Neuronal stem cell (in vitro differentiated cells): ENCODE results near the gene PRODH2.

Experiments
- DNase-seq: peaks from one replicate; pipeline ENCODE4 v3.0.0-alpha.2; 2013; ENCODE audit warnings: low spot score
- H2AFZ ChIP-seq: one replicate; pipeline ENCODE4 v1.6.1; 2013; ENCODE audit warnings: mild to moderate bottlenecking, low read length, inconsistent platforms
- H2AK5ac ChIP-seq: 2 replicates; pipeline ENCODE4 v1.6.1; 2013; ENCODE audit warnings: low read depth, mild to moderate bottlenecking, inconsistent platforms, low read length, moderate library complexity, mixed read lengths
- H2BK120ac ChIP-seq: 2 replicates; pipeline ENCODE4 v1.6.1; 2013; ENCODE audit warnings: low read depth, mild to moderate bottlenecking, inconsistent platforms, low read length, moderate library complexity, mixed read lengths
- H2BK12ac ChIP-seq: one replicate; pipeline ENCODE4 v1.6.1; 2013; ENCODE audit warnings: low read length, inconsistent platforms
- H2BK15ac ChIP-seq: 2 replicates; pipeline ENCODE4 v1.6.1; 2013; ENCODE audit warnings: mild to moderate bottlenecking, low read length, inconsistent platforms, mixed read lengths
- H2BK5ac ChIP-seq: one replicate; pipeline ENCODE4 v1.6.1; 2013; ENCODE audit warnings: inconsistent platforms, mild to moderate bottlenecking, low read length, moderate library complexity
- H3K14ac ChIP-seq: one replicate; pipeline ENCODE4 v1.6.1; 2013; ENCODE audit warnings: low read length, inconsistent platforms
- H3K18ac ChIP-seq: 2 replicates; pipeline ENCODE4 v1.6.1; 2013; ENCODE audit warnings: low read length, inconsistent platforms
- H3K23ac ChIP-seq: 2 replicates; pipeline ENCODE4 v1.6.1; 2013; ENCODE audit warnings: low read depth, mild to moderate bottlenecking, mixed read lengths, low read length, inconsistent platforms; ENCODE audit not compliant: poor library complexity
- H3K27ac ChIP-seq: replicated peaks from 3 replicates; pipeline ENCODE4 v1.5.1; 2013; ENCODE audit warnings: low read length, inconsistent platforms
- H3K27me3 ChIP-seq, 3 experiments: 2 replicates each; pipeline ENCODE4 v1.6.1; 2013; ENCODE audit warnings: low read length in 3 of 3, mild to moderate bottlenecking in 2 of 3, inconsistent platforms in 1 of 3, low read depth in 1 of 3, mixed read lengths in 1 of 3, moderate library complexity in 1 of 3; ENCODE audit not compliant: control insufficient read depth in 3 of 3, insufficient read depth in 3 of 3
- H3K36me3 ChIP-seq, 2 donors: replicated peaks in 1 of 2; 2 replicates each; pipeline ENCODE4 v1.6.1; 2013; ENCODE audit warnings: low read length in 2 of 2; ENCODE audit not compliant: control insufficient read depth in 2 of 2, insufficient read depth in 2 of 2
- H3K4ac ChIP-seq: 2 replicates; pipeline ENCODE4 v1.6.1; 2013; ENCODE audit warnings: inconsistent platforms, mild to moderate bottlenecking, low read length, moderate library complexity
- H3K4me1 ChIP-seq, 2 donors: 1 replicate in 1 of 2; 2 replicates in 1 of 2; pipeline ENCODE4 v1.6.1; 2013; ENCODE audit warnings: low read length in 2 of 2, low read depth in 1 of 2; ENCODE audit not compliant: control insufficient read depth in 2 of 2, insufficient read depth in 1 of 2
- H3K4me2 ChIP-seq: one replicate; pipeline ENCODE4 v1.6.1; 2013; ENCODE audit warnings: mild to moderate bottlenecking, low read length, inconsistent platforms; ENCODE audit not compliant: insufficient read depth, poor library complexity, severe bottlenecking
- H3K4me3 ChIP-seq, 2 donors: 2 replicates each; pipeline ENCODE4 v1.5.1; 2013; ENCODE audit warnings: low read length in 2 of 2, mild to moderate bottlenecking in 2 of 2, inconsistent platforms in 1 of 2, moderate library complexity in 1 of 2
- H3K79me1 ChIP-seq: one replicate; pipeline ENCODE4 v1.6.1; 2013; ENCODE audit warnings: low read depth, mild to moderate bottlenecking, inconsistent platforms, low read length, moderate library complexity
- H3K9ac ChIP-seq: one replicate; pipeline ENCODE4 v1.6.1; 2013; ENCODE audit warnings: mild to moderate bottlenecking, low read depth, low read length, inconsistent platforms; ENCODE audit not compliant: poor library complexity
- H3K9me3 ChIP-seq, 2 donors: replicated peaks in 1 of 2; 2 replicates each; pipeline versions ENCODE3 to v1.6.1; 2013; ENCODE audit warnings: low read length in 2 of 2, mild to moderate bottlenecking in 2 of 2, inconsistent platforms in 1 of 2, low read depth in 1 of 2, mixed read lengths in 1 of 2, moderate library complexity in 1 of 2; ENCODE audit not compliant: control insufficient read depth in 2 of 2, insufficient read depth in 1 of 2
- H4K8ac ChIP-seq: one replicate; pipeline ENCODE4 v1.6.1; 2013; ENCODE audit warnings: low read depth, mild to moderate bottlenecking, inconsistent platforms, low read length, moderate library complexity
- H4K91ac ChIP-seq: one replicate; pipeline ENCODE4 v1.6.1; 2013; ENCODE audit warnings: low read length, low read depth, mild to moderate bottlenecking, inconsistent platforms; ENCODE audit not compliant: poor library complexity
- WGBS, 2 donors: extraction: QIAGEN DNeasy Blood & Tissue Kit; methylation state at CpG; one replicate each; pipeline ENCODE4 v1.1.7; 2013; ENCODE audit warnings: missing lambda C conversion rate in 2 of 2, mixed read lengths in 1 of 2; ENCODE audit not compliant: insufficient read length in 2 of 2, insufficient replicate concordance in 1 of 2; ENCODE audit errors: extremely low coverage in 2 of 2; 5-methylcytosine and 5-hydroxymethylcytosine counted together

Gene PRODH2

DNA sequence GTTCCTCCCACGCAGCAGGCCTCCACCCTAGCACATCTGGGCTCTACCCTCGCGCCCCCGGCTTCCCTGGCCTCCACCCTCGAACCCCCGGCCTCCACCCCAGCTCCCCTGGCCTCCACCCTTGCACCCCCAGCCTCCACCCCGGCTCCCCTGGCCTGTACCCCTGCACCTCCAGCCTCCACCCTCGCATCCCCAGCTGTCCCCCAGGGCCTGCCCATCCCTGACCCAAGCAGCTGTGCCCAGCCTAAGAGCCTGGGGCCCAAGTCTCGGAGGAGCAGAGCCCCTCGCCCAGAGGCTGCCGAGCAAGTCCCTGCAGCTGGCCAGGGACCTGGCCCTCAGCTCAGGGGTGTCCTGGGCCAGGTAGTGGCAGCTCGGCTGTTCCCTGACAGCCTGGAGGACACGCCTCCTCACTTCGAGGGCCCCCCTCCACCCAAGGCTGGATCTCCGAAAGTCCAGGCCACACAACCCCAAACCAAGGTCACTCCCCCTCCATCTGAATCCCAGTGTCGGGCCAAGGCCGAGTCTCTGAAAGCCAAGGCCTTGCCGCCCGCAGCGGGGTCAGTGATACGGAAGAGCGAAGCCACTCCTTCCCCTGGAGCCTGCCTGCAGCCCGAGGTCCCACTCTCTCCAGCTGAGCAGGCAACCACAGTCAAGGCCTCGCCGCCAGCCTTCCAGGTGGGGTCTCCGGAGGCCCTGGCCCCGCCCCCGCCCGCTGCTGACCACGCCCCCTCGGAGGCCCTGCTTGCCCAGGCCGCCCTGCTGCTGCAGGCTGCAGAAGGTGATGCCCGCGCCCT, 45.2 kb downstream of the PRODH2 start:
- Histone ChIP-seq H3K23ac (peak overlapping the region; percentile 43), H2AFZ (no peak overlapping the region), H2BK5ac (no peak overlapping the region), H2BK15ac (no peak overlapping the region), H3K14ac (peak overlapping the region; percentile 38), H3K9ac (peak overlapping the region; percentile 81), H3K4me2 (peak overlapping the region; percentile 11), H2AK5ac (no peak overlapping the region), H3K36me3 (peaks cover 21 to 55% of the 10 kb centered on the region in 2 donors), H2BK12ac (no peak overlapping the region), H3K4me1 (peaks cover 0 to 5% of the 10 kb centered on the region in 2 donors), H3K9me3 (no peaks in the 10 kb centered on the region), H3K27ac (no peak overlapping the region), H4K8ac (no peak overlapping the region), H3K18ac (no peak overlapping the region), H2BK120ac (no peak overlapping the region), H3K4me3 (no peak overlapping the region), H3K27me3 (no peaks in the 10 kb centered on the region), H3K79me1 (peaks cover 3% of the 10 kb centered on the region), H3K4ac (peak overlapping the region; percentile 66), H4K91ac (no peak overlapping the region)
- DNase-seq, result no peak
- no CpG with 5 or more reads among the region's 34 CpGs for WGBS, 2 donors

GRCh38 chr19:35766571-35767104, 46.0 kb downstream of the PRODH2 start:
- no peak overlapping the region for H2BK12ac ChIP-seq
- no peak overlapping the region for H2AK5ac ChIP-seq
- no peak overlapping the region for H2BK15ac ChIP-seq
- H2BK120ac ChIP-seq, result no peak overlapping the region
- WGBS, 2 donors, result no CpG with 5 or more reads among the region's 11 CpGs
- no peak overlapping the region for H2AFZ ChIP-seq
- H3K27ac ChIP-seq, result no peak overlapping the region
- no peaks in the 10 kb centered on the region for H3K9me3 ChIP-seq
- peaks cover 3% of the 10 kb centered on the region for H3K79me1 ChIP-seq
- H3K9ac ChIP-seq, result no peak overlapping the region
- no peak overlapping the region for H3K23ac ChIP-seq
- H2BK5ac ChIP-seq, result no peak overlapping the region
- peaks cover 28 to 63% of the 10 kb centered on the region in 2 donors for H3K36me3 ChIP-seq
- peaks cover 0 to 5% of the 10 kb centered on the region in 2 donors for H3K4me1 ChIP-seq
- no peak overlapping the region for H3K4me2 ChIP-seq
- H3K27me3 ChIP-seq, result no peaks in the 10 kb centered on the region
- DNase-seq, result no peak
- H3K14ac ChIP-seq, result no peak overlapping the region
- no peak overlapping the region for H3K18ac ChIP-seq
- H3K4me3 ChIP-seq, result no peak overlapping the region
- no peak overlapping the region for H4K91ac ChIP-seq
- no peak overlapping the region for H4K8ac ChIP-seq
- H3K4ac ChIP-seq, result no peak overlapping the region

DNA sequence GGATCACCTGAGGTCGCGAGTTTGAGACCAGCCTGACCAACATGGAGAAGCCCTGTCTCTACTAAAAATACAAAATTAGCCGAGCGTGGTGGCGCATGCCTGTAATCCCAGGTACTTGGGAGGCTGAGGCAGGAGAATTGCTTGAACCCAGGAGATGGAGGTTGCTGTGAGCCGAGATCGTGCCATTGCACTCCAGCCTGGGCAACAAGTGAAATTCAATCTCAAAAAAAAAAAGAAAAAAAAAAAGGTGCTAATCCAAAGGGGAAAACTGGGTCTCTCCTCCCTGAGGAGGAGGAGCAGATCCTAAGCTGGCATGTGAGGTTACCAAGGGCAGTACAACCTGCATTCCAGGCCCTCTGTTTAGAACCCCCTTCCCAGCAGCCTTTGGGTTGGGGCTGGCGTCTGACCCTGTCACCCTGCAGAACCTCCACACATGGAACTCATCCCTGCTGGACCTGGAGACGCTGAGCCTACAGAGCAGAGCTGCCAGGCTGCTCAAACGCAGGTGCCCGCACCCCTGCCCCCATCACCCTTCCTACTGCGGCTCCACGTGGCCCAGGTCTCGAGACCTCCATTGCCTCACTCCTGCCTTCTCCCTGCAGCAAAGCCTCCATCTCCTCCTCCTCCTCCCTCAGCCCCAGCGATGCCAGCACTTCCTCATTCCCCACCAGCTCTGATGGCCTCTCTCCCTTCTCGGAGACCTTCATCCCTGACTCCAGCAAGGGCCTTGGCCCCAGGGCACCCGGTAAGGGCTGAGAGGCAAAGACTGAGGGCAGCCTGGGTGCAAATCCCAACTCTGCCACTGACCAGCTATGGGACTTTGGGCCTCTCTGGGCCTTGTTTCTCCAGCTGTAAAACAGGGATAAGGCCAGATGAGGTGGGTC, 48.0 kb downstream of the PRODH2 start:
- Histone ChIP-seq H4K91ac (no peak overlapping the region), H4K8ac (no peak overlapping the region), H3K14ac (no peak overlapping the region), H3K79me1 (peaks cover 5% of the 10 kb centered on the region), H2BK120ac (no peak overlapping the region), H3K4ac (peak overlapping the region; percentile 5), H3K36me3 (peaks cover 35 to 78% of the 10 kb centered on the region in 2 donors), H3K4me1 (peaks cover 0 to 5% of the 10 kb centered on the region in 2 donors), H2BK5ac (no peak overlapping the region), H2AFZ (no peak overlapping the region), H2BK12ac (peak overlapping the region; percentile 1), H3K27ac (no peak overlapping the region), H3K23ac (no peak overlapping the region), H3K9ac (peak overlapping the region; percentile 44), H3K4me3 (no peak overlapping the region), H3K4me2 (no peak overlapping the region), H3K9me3 (no peaks in the 10 kb centered on the region), H2AK5ac (peak overlapping the region; percentile 28), H3K18ac (no peak overlapping the region), H2BK15ac (no peak overlapping the region), H3K27me3 (no peaks in the 10 kb centered on the region)
- WGBS, 2 donors, result no CpG with 5 or more reads among the region's 17 CpGs
- no peak for DNase-seq
